HUES48 (cell line): ENCODE measurements around the gene GFRA1.

ENCODE experiments used
- H3K27ac ChIP-seq: one replicate; pipeline ENCODE4 v1.7.0; 2013; ENCODE audit warnings: low read depth, low read length, inconsistent platforms
- H3K27me3 ChIP-seq: 2 replicates; pipeline ENCODE4 v1.6.1; 2013; ENCODE audit warnings: mild to moderate bottlenecking, low read length; ENCODE audit not compliant: control insufficient read depth, insufficient read depth
- H3K36me3 ChIP-seq: 2 replicates; pipeline ENCODE4 v1.6.1; 2013; ENCODE audit warnings: low read length; ENCODE audit not compliant: control insufficient read depth, insufficient read depth
- H3K4me1 ChIP-seq: 2 replicates; pipeline ENCODE4 v1.6.1; 2013; ENCODE audit warnings: mild to moderate bottlenecking, low read length; ENCODE audit not compliant: control insufficient read depth, insufficient read depth
- H3K4me3 ChIP-seq: 2 replicates; pipeline ENCODE4 v1.5.1; 2013; ENCODE audit warnings: mild to moderate bottlenecking, low read depth, low read length
- H3K9ac ChIP-seq: 2 replicates; pipeline ENCODE4 v1.6.1; 2013; ENCODE audit warnings: mild to moderate bottlenecking, low read depth, low read length, moderate library complexity
- H3K9me3 ChIP-seq: 2 replicates; pipeline ENCODE4 v1.6.1; 2013; ENCODE audit warnings: low read length; ENCODE audit not compliant: control insufficient read depth, insufficient read depth

GFRA1 gene

DNA sequence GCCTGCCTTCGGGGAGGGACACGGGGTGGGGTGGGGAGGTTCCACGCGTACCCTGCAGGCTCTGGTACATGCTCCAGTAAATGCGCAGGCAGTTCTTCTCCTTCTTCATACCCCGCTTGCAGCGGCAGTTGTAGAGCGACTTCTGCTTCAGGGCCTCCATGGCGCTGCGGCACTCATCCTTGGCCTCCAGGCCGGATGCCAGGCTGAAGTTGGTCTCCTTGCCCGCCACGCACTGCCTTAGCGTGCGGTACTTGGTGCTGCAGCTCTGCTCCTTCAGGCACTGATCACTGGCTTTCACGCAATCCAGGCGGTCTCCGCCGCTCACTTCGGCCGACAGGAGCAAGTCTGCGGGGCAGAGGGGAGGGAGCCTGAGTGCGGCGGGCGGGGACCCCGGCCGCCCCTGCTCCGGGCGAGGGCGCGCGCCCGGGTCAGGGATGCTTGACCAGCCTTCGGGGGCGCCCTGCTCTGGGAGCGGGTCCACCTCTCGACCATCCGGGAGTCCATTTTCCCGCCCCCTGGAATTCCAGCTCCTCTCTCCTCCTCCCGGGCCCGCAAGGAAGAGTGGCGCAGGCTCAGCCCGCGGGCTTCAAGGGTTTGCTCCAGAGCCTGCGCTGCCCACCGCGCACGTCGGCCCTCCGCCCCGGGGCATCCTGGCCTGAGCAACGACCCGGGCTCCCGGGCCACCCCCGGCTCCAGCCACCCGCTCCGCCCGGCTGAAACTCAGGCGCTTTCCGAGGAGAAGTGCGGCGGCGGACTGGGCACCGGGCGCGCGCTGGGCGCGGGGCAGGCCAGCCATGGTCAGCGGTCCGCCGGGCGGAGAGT, 2.0 kb downstream of the GFRA1 start:
- no peak overlapping the region for H3K27ac ChIP-seq
- H3K27me3 ChIP-seq: peaks cover 100% of the 10 kb centered on the region
- no peaks in the 10 kb centered on the region for H3K36me3 ChIP-seq
- peaks cover 6% of the 10 kb centered on the region for H3K4me1 ChIP-seq
- no peak overlapping the region for H3K9ac ChIP-seq
- H3K9me3 ChIP-seq: no peaks in the 10 kb centered on the region
- peak overlapping the region; percentile 77 for H3K4me3 ChIP-seq

DNA sequence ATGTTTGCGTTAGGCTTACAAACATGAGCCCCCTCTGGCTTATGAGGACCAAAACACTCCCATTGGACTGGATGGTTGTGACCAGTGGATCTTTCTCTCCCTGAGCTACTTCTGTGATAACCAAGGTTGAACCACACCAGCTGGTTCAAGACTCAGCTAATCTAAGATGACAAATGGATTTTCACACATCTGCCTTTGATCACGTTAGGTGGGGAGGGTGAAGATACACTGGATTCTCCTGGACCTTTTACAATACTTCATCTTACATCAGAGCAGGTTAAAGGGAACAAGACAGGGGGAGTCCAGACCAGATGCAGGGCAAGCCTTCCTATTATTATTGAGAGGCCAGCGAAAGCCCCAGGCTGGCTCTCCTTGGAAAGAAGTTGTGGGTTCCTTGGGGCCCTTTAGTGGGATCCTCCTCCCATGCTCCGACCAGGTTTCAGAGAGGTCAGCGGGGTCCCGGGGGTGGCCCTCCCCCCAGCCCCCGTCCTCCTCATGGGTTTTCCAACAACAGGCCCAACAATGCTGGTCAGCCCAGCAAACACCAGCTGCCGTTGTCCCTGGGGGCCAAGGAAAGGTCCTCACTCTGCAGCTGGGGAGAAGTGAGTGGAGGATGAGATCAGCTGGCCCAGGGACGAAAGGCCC, 2.8 kb downstream of the GFRA1 start:
- Histone ChIP-seq H3K27ac (no peak overlapping the region), H3K27me3 (peaks cover 96% of the 10 kb centered on the region), H3K9me3 (no peaks in the 10 kb centered on the region), H3K4me3 (peak overlapping the region; percentile 77), H3K36me3 (no peaks in the 10 kb centered on the region), H3K9ac (no peak overlapping the region), H3K4me1 (peaks cover 6% of the 10 kb centered on the region)

DNA sequence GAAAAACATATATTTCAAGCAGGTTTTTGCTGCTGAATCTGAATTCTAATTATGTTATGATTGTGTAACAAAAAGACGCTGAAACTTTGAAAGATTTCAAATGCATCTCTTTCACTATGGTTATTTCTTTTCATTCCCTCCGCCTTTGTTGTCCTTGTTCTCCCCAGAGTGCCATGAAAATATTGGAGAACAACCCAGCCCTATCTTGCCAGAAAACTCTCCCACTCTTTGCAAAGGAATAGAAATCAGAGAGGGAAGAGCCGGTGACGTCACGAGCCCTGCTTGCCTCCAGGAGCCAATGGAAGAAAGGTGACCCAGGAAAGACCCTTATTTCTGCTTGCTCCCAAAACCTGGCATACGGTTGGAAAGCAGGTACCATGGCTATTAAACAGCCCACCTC, 3.4 kb downstream of the GFRA1 start:
- Histone ChIP-seq H3K36me3 (no peaks in the 10 kb centered on the region), H3K4me1 (peaks cover 2% of the 10 kb centered on the region), H3K27ac (no peak overlapping the region), H3K9me3 (no peaks in the 10 kb centered on the region), H3K4me3 (no peak overlapping the region), H3K27me3 (peaks cover 93% of the 10 kb centered on the region), H3K9ac (no peak overlapping the region)

DNA sequence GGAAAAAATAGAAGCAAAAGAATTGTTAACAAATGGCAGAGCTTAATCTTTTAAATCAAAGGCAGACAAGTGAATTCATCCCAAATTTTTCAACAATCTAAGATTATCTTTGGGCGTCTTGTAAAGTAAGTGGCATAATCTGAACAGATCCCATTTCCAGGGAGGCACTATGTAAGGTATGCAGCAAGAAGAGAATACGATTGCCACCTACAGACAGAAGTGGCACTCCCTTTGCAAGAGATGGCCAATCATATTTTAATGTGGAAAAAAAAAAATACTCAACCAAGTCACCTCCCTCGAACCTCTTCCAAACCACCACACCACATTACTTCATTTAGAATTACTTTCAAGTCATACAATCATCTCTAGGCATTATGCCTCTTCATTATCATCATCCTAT, 4.0 kb downstream of the GFRA1 start:
- Histone ChIP-seq H3K27me3 (peaks cover 87% of the 10 kb centered on the region), H3K4me1 (no peaks in the 10 kb centered on the region; the same call in 1 of the 2 replicates), H3K36me3 (no peaks in the 10 kb centered on the region), H3K27ac (no peak overlapping the region), H3K9me3 (no peaks in the 10 kb centered on the region), H3K9ac (no peak overlapping the region), H3K4me3 (no peak overlapping the region)

DNA sequence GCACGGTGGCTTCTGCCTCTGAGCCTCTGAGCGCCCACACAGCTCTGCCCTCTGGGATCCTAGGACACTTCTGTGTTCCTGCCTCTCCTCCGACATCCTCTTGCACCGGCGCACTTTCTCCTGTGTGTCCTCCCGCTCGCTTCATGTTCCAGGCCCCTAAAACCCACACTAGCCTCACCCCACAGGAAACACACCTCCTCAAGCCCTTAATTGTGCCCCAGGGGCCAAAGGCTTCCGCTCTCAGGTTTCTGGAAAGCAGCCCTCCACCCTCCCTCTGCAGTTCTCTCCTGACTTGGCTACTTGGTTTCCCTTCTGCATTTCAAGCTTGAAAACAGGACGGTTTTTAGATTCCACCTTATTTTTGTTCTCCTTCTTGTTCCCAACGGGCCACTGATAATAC, 7.3 kb downstream of the GFRA1 start:
- H3K27ac ChIP-seq: no peak overlapping the region
- H3K4me1 ChIP-seq: no peaks in the 10 kb centered on the region; the same call in 1 of the 2 replicates
- H3K36me3 ChIP-seq: no peaks in the 10 kb centered on the region
- peaks cover 54% of the 10 kb centered on the region for H3K27me3 ChIP-seq
- H3K4me3 ChIP-seq: no peak overlapping the region
- H3K9ac ChIP-seq: no peak overlapping the region
- no peaks in the 10 kb centered on the region for H3K9me3 ChIP-seq

DNA sequence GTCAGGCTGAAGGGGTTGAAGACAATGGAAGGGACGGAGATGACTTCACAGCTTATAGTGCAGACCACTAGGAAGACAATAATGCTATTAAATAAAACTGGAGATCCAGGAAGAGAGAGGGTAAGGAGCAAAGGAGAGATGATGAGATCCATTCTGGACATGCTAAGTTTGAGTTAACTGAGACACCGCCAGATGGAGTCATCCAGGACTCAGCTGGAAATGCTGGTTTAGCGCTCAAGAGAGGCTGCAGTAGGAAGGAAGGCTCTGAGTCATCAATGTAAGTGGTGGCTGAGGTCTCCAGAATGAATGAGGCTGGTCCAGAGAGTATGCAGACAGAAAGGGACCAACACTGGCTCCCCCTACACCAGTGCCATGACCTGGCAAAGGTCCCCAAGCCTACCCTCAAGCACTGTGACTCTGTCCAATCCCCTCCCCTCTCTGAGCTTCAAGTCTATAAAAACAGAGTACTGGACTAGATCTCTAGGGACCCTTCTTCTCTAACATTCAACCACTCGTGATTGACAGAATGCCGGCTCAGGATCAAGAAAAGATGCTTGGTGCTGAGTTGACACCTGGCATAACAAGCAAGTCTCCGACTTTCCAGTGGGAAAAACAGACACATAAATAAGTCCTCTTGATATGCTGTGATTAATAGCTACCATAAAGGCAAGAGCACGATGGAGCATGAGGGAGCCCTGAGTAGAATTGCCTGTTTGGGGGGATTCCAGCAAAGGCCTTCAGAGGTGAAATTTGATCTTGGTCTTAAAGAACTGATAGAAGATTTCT, 8.9 kb downstream of the GFRA1 start:
- Histone ChIP-seq H3K9ac (no peak overlapping the region), H3K27ac (no peak overlapping the region), H3K36me3 (no peaks in the 10 kb centered on the region), H3K27me3 (peaks cover 38% of the 10 kb centered on the region), H3K4me3 (no peak overlapping the region), H3K9me3 (no peaks in the 10 kb centered on the region), H3K4me1 (no peaks in the 10 kb centered on the region; the same call in 1 of the 2 replicates)

DNA sequence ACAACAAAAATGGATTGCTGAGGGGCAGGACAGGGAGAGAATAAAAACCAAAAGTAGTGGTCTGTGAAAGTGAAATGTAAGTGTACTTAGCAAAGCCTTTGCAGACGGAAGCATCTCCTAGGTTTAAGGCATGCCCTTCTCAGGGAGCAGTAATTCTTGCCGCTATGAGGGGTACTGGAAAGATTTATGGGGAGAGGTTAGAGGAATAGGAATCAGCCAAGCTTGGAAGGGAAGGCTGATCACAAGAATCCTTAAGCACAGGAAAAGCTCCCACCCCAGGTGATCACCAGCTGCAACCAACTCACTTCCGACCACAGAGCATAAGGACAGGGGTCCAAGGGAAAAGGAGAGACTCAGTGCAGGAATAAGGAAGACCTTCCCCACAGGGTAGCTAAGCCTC, 10.3 kb downstream of the GFRA1 start:
- Histone ChIP-seq H3K27ac (no peak overlapping the region), H3K4me1 (no peaks in the 10 kb centered on the region; the same call in 1 of the 2 replicates), H3K27me3 (peaks cover 24% of the 10 kb centered on the region), H3K4me3 (no peak overlapping the region), H3K9ac (no peak overlapping the region), H3K36me3 (no peaks in the 10 kb centered on the region), H3K9me3 (no peaks in the 10 kb centered on the region)

DNA sequence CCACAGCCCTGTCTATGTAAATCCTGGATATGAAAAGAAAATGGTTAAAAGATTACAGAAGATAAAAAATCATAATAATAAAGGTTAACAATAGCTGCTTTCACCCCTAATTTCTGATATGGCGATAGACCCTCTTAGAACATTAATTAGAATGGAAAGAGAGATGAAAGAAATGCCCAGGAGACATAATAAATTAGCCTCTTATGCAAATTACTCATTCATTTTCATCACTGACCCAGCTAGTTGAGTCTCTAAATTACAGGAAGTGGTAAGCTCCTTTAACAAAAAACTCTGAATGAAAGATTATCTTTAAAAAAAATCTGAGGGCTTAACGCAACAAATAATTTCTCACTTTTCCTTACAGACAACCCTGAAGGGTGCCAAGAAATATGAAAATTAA, 12.4 kb downstream of the GFRA1 start:
- no peaks in the 10 kb centered on the region for H3K36me3 ChIP-seq
- no peak overlapping the region for H3K9ac ChIP-seq
- peaks cover 5% of the 10 kb centered on the region; the same call in 1 of the 2 replicates for H3K27me3 ChIP-seq
- H3K27ac ChIP-seq: no peak overlapping the region
- H3K9me3 ChIP-seq: no peaks in the 10 kb centered on the region
- H3K4me3 ChIP-seq: no peak overlapping the region
- peaks cover 9% of the 10 kb centered on the region for H3K4me1 ChIP-seq

DNA sequence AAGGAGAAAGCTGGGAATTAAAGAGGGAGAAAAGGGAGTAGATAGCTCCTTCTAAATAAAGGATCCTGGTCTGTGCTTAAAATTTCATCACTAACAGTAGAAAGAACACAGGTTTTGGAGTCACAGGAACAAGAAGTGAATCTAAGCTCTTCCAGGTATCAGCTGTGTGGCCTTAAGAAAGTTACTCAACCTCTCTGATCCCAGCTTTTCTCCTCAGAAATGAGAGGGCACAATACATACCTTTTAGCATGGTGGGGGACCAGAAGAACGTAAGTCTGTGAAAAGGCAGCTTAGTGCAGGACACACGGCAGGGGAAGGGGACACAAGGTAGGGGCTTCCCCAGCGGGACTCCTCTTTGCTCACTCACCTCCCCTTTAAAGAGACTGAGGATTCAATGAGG, 13.4 kb downstream of the GFRA1 start:
- H3K27ac ChIP-seq: no peak overlapping the region
- H3K4me3 ChIP-seq: no peak overlapping the region
- no peaks in the 10 kb centered on the region for H3K27me3 ChIP-seq
- H3K9me3 ChIP-seq: no peaks in the 10 kb centered on the region
- H3K4me1 ChIP-seq: peaks cover 18% of the 10 kb centered on the region
- H3K36me3 ChIP-seq: no peaks in the 10 kb centered on the region
- no peak overlapping the region for H3K9ac ChIP-seq

DNA sequence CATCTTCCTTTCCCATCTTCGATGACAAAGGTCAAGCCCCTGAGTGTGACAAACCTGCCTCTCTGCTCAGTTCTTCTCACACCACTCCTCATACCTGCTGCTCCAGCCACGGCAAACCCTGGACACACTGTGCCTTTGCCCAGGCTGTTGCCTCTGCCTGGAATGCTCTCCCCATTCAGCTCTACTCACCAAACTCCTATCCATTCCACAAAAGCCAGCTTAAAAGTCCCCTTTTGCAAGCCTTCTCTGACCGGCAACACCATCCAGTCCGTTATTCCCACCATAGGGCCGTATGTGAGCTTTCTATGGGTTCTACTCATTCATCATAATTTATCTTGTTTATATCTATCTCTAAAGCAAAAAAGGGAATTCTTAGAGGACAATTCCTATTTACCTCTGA, 15.2 kb downstream of the GFRA1 start:
- peaks cover 21% of the 10 kb centered on the region for H3K4me1 ChIP-seq
- H3K36me3 ChIP-seq: no peaks in the 10 kb centered on the region
- no peak overlapping the region for H3K27ac ChIP-seq
- no peak overlapping the region for H3K9ac ChIP-seq
- H3K27me3 ChIP-seq: no peaks in the 10 kb centered on the region
- H3K9me3 ChIP-seq: no peaks in the 10 kb centered on the region
- H3K4me3 ChIP-seq: no peak overlapping the region
